Dedifferentiated amniotic fluid mesenchymal stem cell (primary cell): ENCODE results near the gene RRP1B.
A peak's percentile ranks its signal among the peaks of the same experiment; 100 is the strongest.
"Not testable (repeated sequence)": the region's sequence is repeated elsewhere in the genome, so short reads cannot be mapped to it uniquely, and the experiment has no call there.

Experiments
- DNase-seq: peaks from one replicate; pipeline ENCODE4 v3.0.0-alpha.2; 2016; ENCODE audit errors: extremely low spot score

The RRP1B gene

DNA sequence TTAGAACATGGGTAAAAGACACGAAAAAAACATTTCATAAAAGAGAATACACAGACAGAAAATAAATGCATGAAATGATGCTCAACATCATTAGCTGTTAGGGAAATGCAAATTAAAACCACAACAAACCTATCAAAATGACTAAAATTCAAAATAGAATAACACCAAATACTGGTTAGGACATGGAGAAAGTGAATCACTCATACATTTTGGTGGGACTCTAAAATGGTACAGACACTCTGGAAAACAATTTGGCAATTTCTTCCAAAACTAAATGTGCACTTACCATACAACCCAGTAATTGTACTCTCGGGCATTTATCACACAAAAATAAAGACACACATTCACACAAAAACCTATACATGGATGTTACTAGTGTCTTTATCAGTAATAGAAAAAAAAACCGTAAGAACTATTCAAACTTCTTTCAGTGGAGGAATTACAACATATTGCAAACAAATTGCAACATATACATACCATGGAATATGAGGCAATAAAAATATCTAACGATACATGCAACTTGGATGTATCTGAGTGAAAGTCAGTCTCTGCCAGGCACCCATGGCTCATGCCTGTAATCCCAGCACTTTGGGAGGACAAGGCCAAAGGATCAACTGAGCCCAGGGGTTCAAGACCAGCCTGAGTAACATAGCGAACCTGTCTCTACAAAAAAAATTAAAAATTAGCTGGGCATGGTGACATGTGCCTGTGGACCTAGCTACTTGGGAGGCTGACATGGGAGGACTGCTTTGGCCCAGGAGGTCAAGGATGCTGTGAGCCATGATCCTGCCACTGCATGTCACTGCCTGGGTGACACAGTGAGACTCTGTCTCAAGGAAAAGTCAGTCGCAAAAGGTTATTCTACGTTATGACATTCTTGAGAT is 19.6 kb upstream of the RRP1B start:
- peak; percentile 88 for DNase-seq

- DNase-seq: no peak
These were observed 19.0 kb upstream of the RRP1B start for GRCh38 chr21:43640400-43640799.

DNA sequence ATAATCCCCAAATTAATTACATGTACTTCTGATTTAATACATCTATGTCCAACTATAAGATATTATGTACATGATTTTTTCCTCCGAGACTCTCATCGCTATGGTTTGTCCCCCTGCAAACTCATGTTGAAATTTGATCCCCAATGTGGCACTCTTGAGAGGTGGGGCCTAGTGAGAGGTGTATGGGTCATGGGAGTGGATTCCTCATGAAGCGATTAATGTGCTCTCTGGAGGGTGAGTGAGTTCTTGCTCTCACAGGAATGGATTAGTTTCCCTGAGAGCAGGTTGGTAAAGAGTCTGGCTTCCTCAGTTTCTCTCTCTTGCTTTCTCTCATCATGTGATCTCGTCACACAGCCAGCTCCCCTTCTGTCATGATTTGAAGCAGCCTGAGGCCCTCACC is 16.2 kb upstream of the RRP1B start:
- no peak for DNase-seq

- DNase-seq: no peak
These were observed 15.3 kb upstream of the RRP1B start for GRCh38 chr21:43644071-43644470.

GRCh38 chr21:43644609-43645008 is 14.8 kb upstream of the RRP1B start:
- DNase-seq: peak; percentile 38

DNA sequence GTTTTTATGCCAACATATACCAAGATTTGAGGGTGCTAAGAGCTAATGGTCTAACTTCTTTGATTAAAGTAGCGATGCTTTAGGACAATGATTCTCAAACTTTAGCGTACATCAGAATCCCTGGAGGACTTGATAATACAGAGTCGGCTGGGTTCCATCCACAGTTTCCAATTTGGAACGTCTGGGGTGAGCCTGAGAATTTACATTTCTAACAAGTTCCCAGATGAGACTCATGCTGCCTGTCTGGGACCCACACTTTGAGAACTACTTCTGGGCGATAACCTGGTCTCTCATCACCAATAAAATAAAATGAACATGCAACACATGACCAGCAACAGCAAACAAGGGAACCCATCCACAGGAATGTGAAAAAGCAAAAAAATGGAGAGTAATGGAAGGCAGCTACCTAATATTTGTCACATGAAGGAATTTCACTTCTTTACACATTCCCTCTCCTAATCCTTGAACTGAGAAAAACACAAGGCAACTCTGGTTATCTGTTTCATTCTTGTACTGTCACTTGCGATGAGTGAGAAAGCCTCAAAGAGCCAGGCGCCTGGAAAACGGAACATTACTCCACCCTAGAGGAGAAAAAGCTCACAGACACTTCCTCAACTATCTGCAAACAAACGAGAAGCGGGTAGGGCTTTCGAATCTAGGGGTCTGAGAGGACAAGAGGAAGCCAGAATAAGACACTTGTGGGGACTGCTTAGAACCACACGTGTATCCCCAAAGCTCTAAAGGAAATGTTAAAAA is 14.0 kb upstream of the RRP1B start:
- DNase-seq: peak; percentile 62

DNA sequence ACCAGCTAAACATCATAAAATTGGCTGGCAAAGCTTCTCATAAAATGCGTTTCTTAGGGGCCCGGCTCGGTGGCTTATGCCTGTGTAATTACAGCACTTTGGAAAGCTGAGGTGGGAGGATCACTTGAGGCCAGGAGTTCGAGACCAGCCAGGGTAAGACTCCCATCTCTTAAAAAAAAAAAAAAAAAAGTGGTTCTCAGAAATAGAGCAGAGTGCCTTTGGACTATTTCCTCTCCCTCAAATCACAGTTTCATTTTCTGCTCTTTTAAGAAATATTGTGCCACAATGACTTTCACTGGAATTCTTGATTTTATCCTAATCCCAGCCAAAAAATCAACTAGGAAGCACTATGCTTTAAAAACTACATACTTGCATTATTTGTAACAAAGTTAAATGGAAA is 13.4 kb upstream of the RRP1B start:
- no peak for DNase-seq

GRCh38 chr21:43646550-43647260 is 12.7 kb upstream of the RRP1B start:
- peak; percentile 88 for DNase-seq

- DNase-seq: no peak
These were observed 11.2 kb upstream of the RRP1B start for GRCh38 chr21:43648171-43648570.

GRCh38 chr21:43651926-43652325 is 7.4 kb upstream of the RRP1B start:
- not testable (repeated sequence) for DNase-seq

- DNase-seq: no peak
These were observed 6.7 kb upstream of the RRP1B start for GRCh38 chr21:43652616-43653015.

GRCh38 chr21:43653626-43654025 is 5.7 kb upstream of the RRP1B start:
- no peak for DNase-seq

DNA sequence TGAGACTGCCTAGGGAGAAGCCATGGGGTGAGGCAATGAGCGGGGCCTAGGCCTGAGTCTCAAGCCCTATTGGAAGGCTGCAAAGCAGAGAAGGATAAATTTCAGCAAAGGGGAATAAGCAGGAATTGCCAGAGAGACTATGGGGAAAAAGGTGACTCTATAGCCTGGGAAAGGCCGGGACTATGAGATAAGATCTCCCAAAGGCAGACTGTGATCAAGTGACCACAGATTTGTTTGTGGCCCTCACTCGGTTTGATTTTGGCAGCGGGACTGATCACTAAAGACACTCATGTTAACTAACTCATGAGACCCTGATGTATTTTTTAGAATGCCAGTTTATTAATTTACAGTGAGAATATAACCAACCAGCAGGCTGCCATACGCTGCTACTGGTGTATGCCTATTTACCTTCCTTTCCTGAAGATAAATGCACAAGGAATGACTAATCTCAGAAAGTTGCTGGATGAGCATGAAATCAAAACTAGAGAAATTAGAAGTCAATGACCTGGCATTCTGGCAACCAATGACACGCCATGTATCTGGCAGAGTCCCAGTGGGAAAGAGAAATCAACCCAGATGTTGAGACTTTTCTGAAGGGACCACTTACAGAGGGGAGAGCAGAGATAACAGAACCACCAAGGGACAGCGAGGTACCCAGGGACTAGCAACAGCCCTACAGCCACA is 4.4 kb upstream of the RRP1B start:
- no peak for DNase-seq

GRCh38 chr21:43657355-43658087 is 1.8 kb upstream of the RRP1B start:
- DNase-seq: no peak

DNA sequence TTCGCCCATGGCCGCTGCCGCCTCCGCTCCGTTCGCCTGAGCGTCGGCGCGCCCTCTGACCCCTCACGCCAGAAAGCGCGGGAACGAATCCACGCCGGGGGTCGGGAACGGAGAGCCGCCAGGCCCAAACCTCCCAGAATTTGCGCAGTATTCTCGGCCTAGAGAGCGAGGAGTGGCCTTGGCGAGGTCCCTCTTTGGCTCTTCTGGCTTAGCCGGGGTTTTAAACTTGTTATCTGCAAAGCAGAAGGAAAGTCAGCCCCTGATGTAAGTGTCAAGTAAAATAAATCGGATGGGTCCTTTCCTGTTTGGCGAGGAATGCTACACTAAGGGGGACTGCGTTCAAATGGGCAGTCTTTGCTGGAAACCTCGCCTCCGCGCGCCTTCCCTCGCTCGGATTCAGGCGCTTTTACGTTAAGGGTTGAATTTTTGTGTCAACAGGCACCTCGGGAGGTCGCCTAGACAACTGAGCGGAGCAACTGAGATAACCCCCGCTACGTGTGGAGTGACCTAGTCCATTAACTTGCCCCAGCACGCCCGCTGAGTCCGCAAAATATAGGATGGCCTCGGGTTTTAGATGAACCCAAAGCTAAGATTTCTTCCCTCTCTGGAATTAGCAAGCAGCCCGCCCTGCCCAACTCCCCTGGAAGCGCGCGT is 1.1 kb upstream of the RRP1B start:
- no peak for DNase-seq

- no peak for DNase-seq
These were observed 608 bp upstream of the RRP1B start for GRCh38 chr21:43658769-43659135.

DNA sequence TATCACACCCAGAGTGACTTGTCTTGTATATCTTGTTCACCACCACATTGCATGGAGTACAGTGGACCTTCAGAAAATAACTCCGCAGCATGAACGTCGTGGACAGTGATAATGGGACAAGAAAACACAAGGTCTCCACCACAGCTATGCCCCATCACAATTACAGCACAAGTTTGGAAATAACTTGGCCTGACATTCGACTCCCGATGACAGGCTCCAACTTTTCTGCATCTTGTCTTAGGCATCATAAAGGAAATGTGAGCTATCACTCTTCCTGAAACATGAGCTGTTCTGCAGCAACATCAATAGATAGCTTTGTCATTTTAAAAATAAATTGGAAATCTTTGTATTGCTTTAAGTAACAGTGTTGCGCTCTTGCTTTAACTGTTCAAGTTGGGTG is 2.9 kb downstream of the RRP1B start:
- DNase-seq: no peak

- no peak for DNase-seq
These were observed 3.7 kb downstream of the RRP1B start for GRCh38 chr21:43663033-43663432.

DNA sequence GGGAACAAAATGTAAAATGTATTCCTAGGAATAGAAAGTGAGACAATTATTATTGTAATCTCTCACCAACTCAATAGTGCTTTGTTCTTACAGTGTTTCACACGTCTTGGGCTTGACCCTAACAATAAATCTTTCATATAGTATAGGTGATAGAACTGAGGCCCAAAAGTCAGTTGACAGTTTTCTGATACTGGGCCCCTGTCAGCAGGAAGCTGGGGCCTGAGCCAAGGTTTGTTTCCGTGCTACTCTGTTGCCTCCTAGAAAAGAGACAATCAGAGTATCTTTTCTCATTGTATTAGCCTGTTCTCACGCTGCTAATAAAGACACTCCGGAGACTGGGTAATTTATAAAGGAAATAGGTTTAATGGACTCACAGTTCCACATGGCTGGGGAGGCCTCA is 5.0 kb downstream of the RRP1B start:
- no peak for DNase-seq

DNA sequence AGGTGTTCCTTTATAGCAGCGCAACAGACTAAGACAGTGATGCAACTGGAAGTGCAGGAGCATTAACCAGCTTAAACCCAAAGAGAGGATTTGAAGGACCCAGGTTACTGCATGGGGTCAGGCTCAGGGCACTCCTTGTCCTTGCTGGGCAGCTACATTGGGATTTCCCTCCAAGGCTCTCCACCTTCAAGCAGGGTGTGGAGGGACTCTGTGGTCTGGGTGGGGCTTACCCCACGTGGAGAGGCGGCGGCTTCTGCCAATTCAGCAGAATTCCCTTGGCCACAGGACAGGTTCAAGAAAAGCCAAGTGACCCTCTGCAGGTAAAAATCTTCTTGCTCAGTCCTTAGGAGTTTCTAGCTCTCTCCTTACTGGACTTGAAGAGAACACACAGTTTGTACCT is 6.5 kb downstream of the RRP1B start:
- DNase-seq: no peak
